CD4-positive, alpha-beta T cell (primary cell): Measurements from ENCODE around the gene NLRP9. TPM values are rescaled to one million over a fixed set of nuclear protein-coding genes. Genes with fewer than 3 reads are reported as not detected.

Experiments
- ATAC-seq: fragments of 200-7000 bp; cut with Tn5 transposase; one replicate; pipeline ENCODE4 v1.10.0; 2022; ENCODE audit warnings: mild to moderate bottlenecking; ENCODE audit not compliant: poor library complexity
- CTCF ChIA-PET: fragments of 350-600 bp; sonication (Branson Sonifier 250); formaldehyde crosslinking; loops from one replicate; lab custom pipeline; 2021; ENCODE audit warnings: antibody characterized with exemption, inconsistent platforms; lab: Charles Lee
- POLR2A ChIA-PET: fragments of 350-600 bp; sonication (Branson Sonifier 250); formaldehyde crosslinking; loops from one replicate; lab custom pipeline; 2021; ENCODE audit warnings: antibody characterized with exemption, inconsistent platforms; lab: Charles Lee
- DNase-seq, 14 experiments: peaks; one replicate each; pipeline ENCODE4 v3.0.0-alpha.2; 2013 to 2020; ENCODE audit warnings: mixed read lengths in 2 of 14
- H3K27ac ChIP-seq, 2 donors: one replicate each; pipeline versions ENCODE4 v1.5.1 to v1.7.0; 2013; ENCODE audit warnings: low read length in 2 of 2, low read depth in 1 of 2, mild to moderate bottlenecking in 1 of 2
- H3K27me3 ChIP-seq, 2 experiments: 1 replicate in 1 of 2; 2 replicates in 1 of 2; pipeline versions ENCODE4 v1.6.1 to v1.7.0; 2013; ENCODE audit warnings: low read length in 2 of 2, control low read depth in 1 of 2, mild to moderate bottlenecking in 1 of 2, moderate library complexity in 1 of 2; ENCODE audit not compliant: insufficient read depth in 2 of 2, control insufficient read depth in 1 of 2
- H3K36me3 ChIP-seq: one replicate; pipeline ENCODE4 v1.6.1; 2013; ENCODE audit warnings: low read length, control low read depth; ENCODE audit not compliant: insufficient read depth
- H3K4me1 ChIP-seq: one replicate; pipeline ENCODE4 v1.6.1; 2013; ENCODE audit warnings: low read length, control low read depth; ENCODE audit not compliant: insufficient read depth
- H3K4me3 ChIP-seq: one replicate; pipeline ENCODE4 v1.5.1; 2013; ENCODE audit warnings: mild to moderate bottlenecking, low read length, moderate library complexity
- H3K9me3 ChIP-seq, 2 experiments: 1 replicate in 1 of 2; 2 replicates in 1 of 2; pipeline versions ENCODE4 v1.6.1 to v1.7.0; 2013; ENCODE audit warnings: low read length in 2 of 2, mild to moderate bottlenecking in 2 of 2, control low read depth in 1 of 2, moderate library complexity in 1 of 2; ENCODE audit not compliant: control insufficient read depth in 1 of 2, insufficient read depth in 1 of 2
- H3K27ac Mint-ChIP-seq: one replicate; pipeline ENCODE4 v1.8.0; 2020; ENCODE audit warnings: mixed read lengths
- H3K27me3 Mint-ChIP-seq: one replicate; pipeline ENCODE4 v1.8.0; 2021; ENCODE audit warnings: mixed read lengths
- H3K36me3 Mint-ChIP-seq: one replicate; pipeline ENCODE4 v1.8.0; 2021; ENCODE audit warnings: low read depth, mixed read lengths
- H3K4me1 Mint-ChIP-seq: one replicate; pipeline ENCODE4 v1.8.0; 2021; ENCODE audit warnings: low read depth, mixed read lengths
- H3K4me3 Mint-ChIP-seq: one replicate; pipeline ENCODE4 v1.8.0; 2020; ENCODE audit warnings: mild to moderate bottlenecking, mixed read lengths
- H3K9me3 Mint-ChIP-seq: one replicate; pipeline ENCODE4 v1.8.0; 2020; ENCODE audit warnings: mixed read lengths
- CTCF ChIP-seq: fragments of 200-600 bp; IDR thresholded peaks from one replicate; pipeline ENCODE4 v1.8.0; 2022; ENCODE audit warnings: antibody characterized with exemption, mild to moderate bottlenecking
- intact Hi-C, 2 experiments: fragments of 100-400 bp; cut with DNase I in 1 of 2; cut with micrococcal nuclease in 1 of 2; formaldehyde crosslinking; loops; one replicate each; pipeline versions ENCODE4 v1.15.1 to v1.9.0; 2023 to 2025; cut with DNase I, micrococcal nuclease
- total RNA-seq, 174 experiments: library from RNA in 2 of 174; stranded (reverse) in 2 of 174; gene quantifications; one replicate each; pipeline ENCODE4 v1.2.3 and lab custom pipeline; 2021 to 2026

Gene NLRP9
- total RNA-seq, 2 experiments from 2014 or later, result not detected

- DNase-seq (no peak), ATAC-seq (no peak)
- ChIA-PET POLR2A (no interaction called here), CTCF (no interaction called here)
- Histone ChIP-seq H3K4me3 (no peak overlapping the region), H3K4me1 (peaks cover 62% of the 10 kb centered on the region), H3K27me3 (no peaks in the 10 kb centered on the region), H3K27ac (no peak overlapping the region), H3K9me3 (no peaks in the 10 kb centered on the region), H3K36me3 (peaks cover 66% of the 10 kb centered on the region)
- intact Hi-C loops, result loop anchor here in 1 of 2 experiments (5.0 to 10.0 kb wide), 2 partner anchors 543 to 1465 kb away; partner anchors contain the start of genes PPP1R12C and TSEN34
- Mint-ChIP-seq H3K4me1 (peaks cover 46% of the 10 kb centered on the region), H3K27me3 (no peaks in the 10 kb centered on the region), H3K27ac (peak overlapping the region; percentile 68), H3K9me3 (no peaks in the 10 kb centered on the region), H3K36me3 (peaks cover 69% of the 10 kb centered on the region), H3K4me3 (peak overlapping the region; percentile 72)
- no peak for TF ChIP-seq CTCF
Observed at GRCh38 chr19:55659822-55660221, 78.4 kb downstream of the NLRP9 start.

GRCh38 chr19:55658846-55659459, 79.2 kb downstream of the NLRP9 start:
- H3K27ac Mint-ChIP-seq, result peak overlapping the region; percentile 93
- DNase-seq (no peak), ATAC-seq (no peak)
- no peaks in the 10 kb centered on the region for H3K9me3 Mint-ChIP-seq
- ChIA-PET POLR2A (no interaction called here), CTCF (interaction anchor here (1.4 kb wide), 1 partner anchor 13 kb away, joined by 3 read pairs; no protein-coding TSS in a partner anchor)
- Histone ChIP-seq H3K9me3 (no peaks in the 10 kb centered on the region), H3K4me3 (no peak overlapping the region), H3K27me3 (no peaks in the 10 kb centered on the region), H3K27ac (peak overlapping the region in 1 of 2 donors; percentile 1), H3K4me1 (peaks cover 60% of the 10 kb centered on the region), H3K36me3 (peaks cover 58% of the 10 kb centered on the region)
- peak overlapping the region; percentile 72 for H3K4me3 Mint-ChIP-seq
- H3K27me3 Mint-ChIP-seq, result no peaks in the 10 kb centered on the region
- TF ChIP-seq CTCF, result no peak
- intact Hi-C loops, result loop anchor here in 1 of 2 experiments (5.0 to 10.0 kb wide), 2 partner anchors 542 to 1464 kb away; partner anchors contain the start of genes PPP1R12C and TSEN34
- H3K36me3 Mint-ChIP-seq, result peaks cover 67% of the 10 kb centered on the region
- H3K4me1 Mint-ChIP-seq, result peaks cover 46% of the 10 kb centered on the region

Other genes starting within 250 kb of the NLRP9 start
- gene SSC5D, start 250.0 kb downstream of the NLRP9 start, total RNA-seq, result 1 to 10 TPM in 1 of 2 experiments, under 1 TPM in 1; 0.42 to 1.3 TPM
- not detected for gene SBK2, start 201.3 kb downstream of the NLRP9 start, total RNA-seq
- not detected for gene SBK3, start 192.9 kb downstream of the NLRP9 start, total RNA-seq
- gene ZNF579, start 157.6 kb downstream of the NLRP9 start, total RNA-seq, result 1 to 10 TPM; 6.7 to 7.1 TPM
- 1 to 10 TPM; 5.5 to 7.3 TPM for gene FIZ1, start 138.9 kb downstream of the NLRP9 start, total RNA-seq
- gene ZNF524, start 138.1 kb downstream of the NLRP9 start, total RNA-seq, result 10 to 100 TPM in 1 of 2 experiments, 1 to 10 TPM in 1; 9.6 to 10.3 TPM
- gene ZNF865, start 132.8 kb downstream of the NLRP9 start, total RNA-seq, result 10 to 100 TPM; 12.0 to 12.9 TPM
- 10 to 100 TPM; 11.2 to 11.8 TPM for gene ZNF784, start 113.8 kb downstream of the NLRP9 start, total RNA-seq
- 10 to 100 TPM; 45.2 to 46.6 TPM for gene ZNF580, start 97.4 kb downstream of the NLRP9 start, total RNA-seq
- 10 to 100 TPM; 23.1 to 24.7 TPM for gene ZNF581, start 94.8 kb downstream of the NLRP9 start, total RNA-seq
- 1 to 10 TPM; 1.7 to 1.8 TPM for gene CCDC106, start 90.2 kb downstream of the NLRP9 start, total RNA-seq
- 100 to 1,000 TPM; 209 to 212 TPM for gene U2AF2, start 83.4 kb downstream of the NLRP9 start, total RNA-seq
- 10 to 100 TPM; 39.0 to 40.5 TPM for gene EPN1, start 63.2 kb downstream of the NLRP9 start, total RNA-seq
- not detected for gene RFPL4A, start 20.7 kb upstream of the NLRP9 start, total RNA-seq
- not detected for gene RFPL4AL1, start 30.7 kb upstream of the NLRP9 start, total RNA-seq
- not detected for gene NLRP11, start 93.6 kb upstream of the NLRP9 start, total RNA-seq
- gene NLRP4, start 98.1 kb upstream of the NLRP9 start, total RNA-seq, result not detected
- gene NLRP13, start 193.9 kb upstream of the NLRP9 start, total RNA-seq, result not detected
- not detected for gene NLRP8, start 209.4 kb upstream of the NLRP9 start, total RNA-seq
- not detected for gene NLRP5, start 248.4 kb upstream of the NLRP9 start, total RNA-seq